ENCODE results near the gene PRKCZ.

- TF ChIP-seq CTCF (IDR thresholded peaks at IDR 0.05) (no peak), POLR2A (IDR thresholded peaks at IDR 0.05) (no peak)
Measured at GRCh38 chr1:2230781-2231531, 180.7 kb downstream of the PRKCZ start.
